ENCODE measurements around the gene LTF.
"Not testable (repeated sequence)": the region's sequence is repeated elsewhere in the genome, so short reads cannot be mapped to it uniquely, and the experiment has no call there.

LTF gene

DNA sequence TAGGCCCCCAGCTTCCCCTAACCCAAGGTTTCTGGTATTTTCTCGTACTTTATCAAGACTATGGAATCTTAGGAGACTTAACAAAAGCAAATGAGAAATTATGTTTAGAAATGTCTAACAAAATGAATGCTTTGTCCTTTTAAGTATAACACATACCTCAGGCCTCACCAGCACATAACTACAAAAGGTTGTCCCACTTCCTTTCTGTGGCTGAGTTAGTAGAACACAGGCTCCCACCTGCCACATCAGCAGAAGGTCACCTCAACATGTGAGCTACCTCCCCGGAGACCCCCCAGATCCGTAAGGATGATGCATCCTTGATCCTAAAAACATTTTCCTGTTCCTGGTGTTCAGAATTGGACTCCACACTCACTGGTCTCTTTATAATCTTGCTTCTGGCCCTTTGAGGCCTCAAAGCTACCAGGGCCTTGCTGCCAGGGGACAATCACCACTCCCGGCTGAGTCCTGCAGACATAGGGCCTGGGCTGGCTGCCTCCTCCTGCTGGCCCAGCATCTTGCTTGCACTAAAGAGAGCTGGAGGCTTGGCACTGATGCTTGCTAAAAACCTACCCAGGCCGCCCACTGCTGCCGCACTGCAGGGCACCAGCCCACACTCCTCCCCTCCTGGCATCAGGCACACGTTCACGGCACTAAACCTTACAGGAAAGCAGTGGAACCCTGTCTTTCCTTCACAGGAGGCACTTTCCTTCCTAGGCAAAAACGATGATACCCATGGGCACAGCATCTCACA is 54.8 kb downstream of the LTF start:
- no peak for DNase-seq

DNA sequence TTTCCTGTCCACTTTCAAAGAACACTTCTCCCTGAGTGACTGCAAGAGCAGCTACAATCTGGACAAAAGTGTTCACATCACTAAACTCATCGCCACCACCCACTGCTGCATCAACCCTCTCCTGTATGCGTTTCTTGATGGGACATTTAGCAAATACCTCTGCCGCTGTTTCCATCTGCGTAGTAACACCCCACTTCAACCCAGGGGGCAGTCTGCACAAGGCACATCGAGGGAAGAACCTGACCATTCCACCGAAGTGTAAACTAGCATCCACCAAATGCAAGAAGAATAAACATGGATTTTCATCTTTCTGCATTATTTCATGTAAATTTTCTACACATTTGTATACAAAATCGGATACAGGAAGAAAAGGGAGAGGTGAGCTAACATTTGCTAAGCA is 55.9 kb downstream of the LTF start:
- no peak for DNase-seq

DNA sequence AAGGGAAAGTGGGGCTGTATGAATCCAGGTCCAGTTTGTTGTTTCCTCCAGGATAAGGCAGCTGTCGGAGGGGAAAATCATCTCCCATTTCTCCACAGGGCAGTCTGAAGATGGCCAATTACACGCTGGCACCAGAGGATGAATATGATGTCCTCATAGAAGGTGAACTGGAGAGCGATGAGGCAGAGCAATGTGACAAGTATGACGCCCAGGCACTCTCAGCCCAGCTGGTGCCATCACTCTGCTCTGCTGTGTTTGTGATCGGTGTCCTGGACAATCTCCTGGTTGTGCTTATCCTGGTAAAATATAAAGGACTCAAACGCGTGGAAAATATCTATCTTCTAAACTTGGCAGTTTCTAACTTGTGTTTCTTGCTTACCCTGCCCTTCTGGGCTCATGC is 56.7 kb downstream of the LTF start:
- DNase-seq: no peak

DNA sequence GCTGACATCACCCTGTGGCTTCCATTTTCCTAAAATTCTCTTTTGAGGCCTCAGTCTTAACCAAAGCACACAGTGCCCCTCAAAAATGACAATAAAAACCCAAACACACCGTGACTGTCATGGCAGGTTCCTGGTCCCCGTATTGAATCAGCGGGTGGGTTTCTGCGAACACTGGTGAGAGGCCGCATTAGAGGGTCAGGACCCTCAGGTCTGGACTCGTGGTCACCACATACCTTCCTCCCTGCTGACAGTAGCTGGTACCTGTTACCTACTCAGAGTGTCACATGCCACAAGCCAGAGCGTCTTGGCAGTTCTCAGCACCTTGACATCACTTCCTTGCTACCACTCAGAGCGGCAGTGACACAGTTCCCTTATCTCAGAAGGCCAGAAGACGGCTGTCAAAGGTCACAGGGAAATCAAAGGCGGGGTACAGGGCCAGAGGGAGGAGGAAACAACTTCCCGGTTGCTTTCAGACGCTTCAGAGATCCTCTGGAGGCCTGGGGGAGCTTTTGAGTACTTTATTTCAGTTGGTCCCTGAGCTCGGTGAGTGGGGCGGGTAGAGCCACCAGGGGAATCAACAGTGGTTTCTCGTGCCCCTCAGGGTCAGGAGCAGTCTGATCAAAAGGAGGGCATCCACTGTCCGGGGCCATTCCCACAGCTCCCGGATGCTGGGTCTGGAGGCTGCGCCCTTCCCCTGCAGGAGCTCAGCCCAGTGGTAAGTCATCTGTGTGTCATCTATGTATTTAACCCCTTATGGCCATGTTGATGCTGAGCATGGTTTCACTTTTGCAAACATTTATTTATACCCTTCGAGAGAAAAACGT is 57.7 kb downstream of the LTF start, which contains the start of the genes CCR5AS and CCRL2:
CCR5AS (minus strand) TSS at position 279 of the 824 bp plus-strand sequence.
CCRL2 (plus strand) TSS at position 472 of the 824 bp plus-strand sequence. CDS start 821 bp downstream, outside the sequence.
- no peak for DNase-seq

- no peak for DNase-seq
These were observed 58.3 kb downstream of the LTF start for GRCh38 chr3:46406443-46406787.

DNA sequence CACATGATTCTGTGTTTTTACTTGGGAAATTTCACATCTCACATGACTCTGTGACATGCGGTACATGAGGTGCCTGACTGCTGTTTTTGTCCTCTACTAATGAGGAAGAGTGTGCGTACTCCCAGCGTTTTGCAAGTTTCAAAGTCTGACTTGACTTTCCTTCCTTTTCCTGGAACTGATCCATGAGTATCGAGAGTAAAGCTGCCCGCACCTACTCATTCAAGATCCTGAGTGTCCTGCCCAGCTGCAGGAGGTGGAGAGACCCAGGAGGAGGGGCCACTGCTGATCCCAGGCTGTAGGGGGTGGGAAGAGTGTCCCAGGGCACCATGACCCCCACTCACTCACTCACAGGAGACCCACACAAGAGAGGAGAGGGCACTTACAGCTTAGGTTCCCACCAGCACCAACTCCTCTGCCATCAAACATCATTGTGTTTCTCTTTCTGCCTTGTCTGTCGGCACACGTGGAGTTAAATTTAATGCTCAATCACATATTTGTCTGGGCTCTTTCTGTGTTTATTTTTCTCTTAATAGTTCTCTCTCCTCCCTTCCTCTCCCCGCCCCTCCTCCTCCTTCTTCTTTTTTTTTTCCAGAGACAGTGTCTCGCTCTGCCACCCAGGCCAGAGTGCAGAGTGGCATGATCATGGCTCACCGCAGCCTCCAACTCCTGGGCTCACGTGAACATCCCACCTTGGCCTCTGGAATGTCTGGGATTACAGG is 59.2 kb downstream of the LTF start:
- DNase-seq: peak; percentile 65

GRCh38 chr3:46402902-46403301 is 61.8 kb downstream of the LTF start:
- not testable (repeated sequence) for DNase-seq

DNA sequence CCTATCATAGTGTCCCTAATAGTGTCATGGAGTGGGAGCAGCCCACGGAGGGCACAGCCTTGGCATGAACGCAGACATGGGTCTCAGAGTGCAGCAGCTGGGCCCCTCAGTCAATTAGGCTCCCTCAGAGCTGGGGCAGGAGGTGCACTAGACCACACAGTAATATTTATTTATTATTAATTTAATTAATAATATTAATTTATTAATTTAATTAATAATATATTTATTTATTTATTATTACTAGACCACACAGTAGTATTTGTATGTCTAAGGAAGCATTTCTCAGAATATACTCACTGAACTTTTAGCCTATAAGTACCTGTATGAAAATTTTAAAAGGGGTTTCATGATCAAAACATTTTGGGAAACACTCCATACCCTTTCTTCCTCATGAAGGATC is 63.1 kb downstream of the LTF start:
- no peak for DNase-seq

DNA sequence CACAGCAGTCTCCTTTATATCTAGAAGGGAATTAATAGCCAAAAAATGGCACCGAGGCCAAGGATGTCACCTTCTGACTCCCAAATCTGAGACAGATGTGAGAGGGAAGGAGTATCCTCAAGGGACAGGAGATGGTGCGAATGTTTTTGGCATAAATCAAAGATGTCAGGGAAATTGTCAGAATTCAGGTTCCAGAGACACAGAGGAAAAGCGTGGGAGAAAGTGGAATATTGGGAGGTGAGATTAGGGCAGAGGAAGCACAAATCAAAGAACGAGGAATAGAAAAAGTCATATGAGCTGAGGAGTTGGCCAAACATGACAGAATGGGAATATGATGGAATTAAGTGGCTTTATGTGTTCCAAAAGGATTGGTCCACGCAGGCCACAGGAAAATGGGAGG is 63.9 kb downstream of the LTF start:
- DNase-seq: no peak

DNA sequence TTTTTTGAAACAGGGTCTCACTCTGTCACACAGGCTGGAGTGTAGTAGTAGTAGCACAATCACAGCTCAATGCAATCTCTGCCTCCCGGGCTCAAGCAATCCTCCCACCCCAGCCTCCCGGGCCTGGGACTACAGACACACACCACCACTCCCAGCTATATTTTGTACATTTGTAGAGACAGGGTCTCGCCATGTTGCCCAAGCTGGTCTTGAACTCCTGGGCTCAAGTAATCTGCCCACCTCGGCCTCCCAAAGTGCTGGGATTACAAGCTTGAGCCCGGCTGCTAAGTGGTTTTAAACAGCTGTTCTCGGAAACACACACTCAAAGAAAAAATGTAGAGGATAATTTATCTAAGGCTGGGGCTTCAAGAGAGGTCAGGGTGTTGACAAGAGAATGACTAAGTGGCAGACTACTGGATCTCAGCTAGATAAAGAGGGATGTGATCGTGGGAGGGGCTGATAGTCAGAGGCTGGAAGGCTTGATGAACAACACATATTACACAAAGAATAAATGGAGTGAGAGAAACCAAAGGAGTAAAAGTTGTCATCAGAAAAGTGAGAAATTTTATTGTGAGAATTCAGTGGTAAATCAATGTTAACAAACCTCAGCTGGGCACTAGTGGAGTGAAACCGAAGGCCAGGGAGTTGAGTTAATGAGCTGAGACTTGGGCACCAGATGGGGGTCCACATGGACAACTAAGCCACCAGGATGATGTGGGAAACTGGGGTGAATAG is 64.5 kb downstream of the LTF start:
- peak; percentile 63 for DNase-seq

GRCh38 chr3:46399557-46399956 is 65.1 kb downstream of the LTF start:
- no peak for DNase-seq

DNA sequence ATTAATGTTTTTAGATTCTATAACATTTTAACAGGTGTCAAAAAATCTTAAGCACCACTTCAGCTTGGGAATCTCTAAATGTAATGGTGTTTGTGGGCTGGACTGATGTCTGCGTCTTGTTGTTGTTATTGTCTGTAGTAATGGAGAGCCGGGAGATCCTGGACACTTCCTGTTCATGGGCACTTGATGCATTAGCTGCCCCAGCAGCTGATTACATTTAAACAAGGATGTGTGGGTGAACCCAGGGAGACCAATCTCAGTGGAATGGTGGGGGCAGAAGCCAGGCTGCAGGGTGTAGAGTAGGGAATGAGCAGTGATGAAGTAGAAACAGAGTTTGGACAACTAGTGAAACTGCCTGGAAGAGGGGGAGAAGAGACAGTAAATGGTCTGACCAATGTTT is 65.6 kb downstream of the LTF start:
- no peak for DNase-seq

GRCh38 chr3:46398186-46398955 is 66.3 kb downstream of the LTF start:
- DNase-seq: no peak

GRCh38 chr3:46397111-46397510 is 67.6 kb downstream of the LTF start:
- DNase-seq: no peak

DNA sequence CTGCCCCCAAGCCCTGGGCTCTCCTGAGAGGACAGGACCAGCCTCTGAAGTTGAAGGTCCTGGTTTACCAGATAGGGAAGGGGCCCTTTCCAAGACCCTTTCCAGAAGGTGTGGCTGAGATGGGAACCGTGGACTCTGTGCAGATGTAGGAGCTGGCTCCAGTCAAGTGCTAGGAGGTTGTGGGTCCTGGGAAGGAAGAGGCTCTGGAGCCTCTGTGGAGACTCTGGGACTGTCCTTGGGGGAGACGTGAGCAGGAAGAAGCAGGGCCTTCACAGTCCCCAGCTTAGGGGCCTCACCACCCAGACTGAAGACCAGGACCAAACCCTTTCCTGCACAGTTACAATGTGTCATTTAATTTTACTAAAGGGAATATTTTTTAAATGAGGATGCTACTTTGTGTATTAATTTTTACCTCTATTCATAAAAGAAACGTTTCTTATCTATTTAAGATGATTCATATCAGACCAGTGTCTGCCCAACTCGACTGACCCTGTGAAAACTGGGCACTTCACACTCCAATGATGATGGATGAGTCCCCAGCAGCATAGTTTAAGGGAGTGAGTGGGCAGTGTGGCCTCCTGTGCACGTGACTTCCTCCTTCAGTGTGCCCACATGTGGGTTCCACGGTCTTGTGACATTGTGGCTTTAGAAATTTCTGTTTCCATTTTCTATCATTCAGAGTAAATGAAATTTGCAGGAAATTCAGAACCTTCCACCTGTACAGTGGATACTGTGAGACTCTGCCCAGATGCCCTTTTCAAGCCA is 68.8 kb downstream of the LTF start:
- DNase-seq: no peak

DNA sequence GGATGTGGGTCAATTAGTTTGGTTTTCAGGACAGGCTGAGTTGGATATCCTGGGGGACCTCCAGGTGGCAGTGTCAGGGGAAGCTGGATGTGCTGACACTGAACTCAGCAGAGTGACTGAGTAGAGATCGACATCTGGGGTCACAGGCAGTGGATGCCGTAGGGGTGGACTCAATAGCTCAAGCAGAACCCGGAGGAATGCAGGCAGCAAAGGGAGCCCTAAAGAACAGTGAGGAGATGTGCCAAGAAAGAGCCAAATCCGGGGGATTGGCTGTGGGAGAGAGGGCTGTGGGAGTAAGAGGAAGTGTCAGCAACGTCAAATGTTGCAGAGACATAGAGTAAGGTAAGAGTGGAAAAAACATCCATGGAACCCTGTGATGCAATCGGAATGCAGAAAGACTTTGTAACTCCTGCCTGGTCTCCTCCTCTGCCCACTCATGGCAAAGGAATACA is 69.5 kb downstream of the LTF start:
- DNase-seq: no peak

DNA sequence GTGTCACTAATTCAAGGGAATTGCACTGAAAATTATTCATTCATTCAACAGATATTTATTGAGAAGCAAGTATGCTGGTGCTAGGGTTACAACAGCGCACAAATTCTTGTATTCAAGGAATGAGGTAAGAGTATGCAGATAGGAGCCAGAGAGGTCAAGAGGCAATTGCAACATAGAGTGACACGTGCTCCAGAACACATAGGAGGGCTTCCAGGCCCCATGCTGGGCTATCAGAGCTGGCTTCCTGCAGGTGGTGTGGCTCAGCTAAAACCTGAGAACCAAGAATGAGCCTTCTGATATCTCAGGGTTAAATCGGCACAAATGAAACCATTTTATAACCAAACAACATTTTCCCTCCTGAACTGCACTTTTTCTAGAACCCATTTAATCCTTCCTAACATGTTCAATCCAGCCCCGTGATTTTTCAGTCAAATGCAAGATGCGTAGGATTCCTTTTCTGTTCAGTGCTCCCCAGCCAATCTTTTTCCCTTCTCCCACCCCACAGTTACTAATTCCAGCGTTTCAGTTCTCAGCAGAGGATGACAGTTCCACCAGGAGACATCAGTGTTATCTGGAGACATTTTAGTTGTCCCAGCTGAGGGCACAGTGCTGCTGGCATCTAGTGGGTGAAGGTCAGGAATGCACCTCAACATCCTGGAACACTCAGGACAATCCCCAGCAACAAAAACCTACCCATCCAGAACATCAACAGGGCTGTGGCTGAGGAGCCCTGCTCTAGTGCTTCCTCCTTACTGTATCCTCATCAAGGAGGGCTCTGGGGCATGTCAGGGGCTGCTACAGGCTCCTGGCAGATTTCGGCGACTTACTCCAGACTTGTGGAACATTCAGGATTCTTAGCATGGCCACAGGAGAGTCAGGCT is 70.9 kb downstream of the LTF start:
- peak; percentile 44 for DNase-seq

GRCh38 chr3:46393011-46393410 is 71.7 kb downstream of the LTF start:
- no peak for DNase-seq

GRCh38 chr3:46391526-46391925 is 73.2 kb downstream of the LTF start:
- not testable (repeated sequence) for DNase-seq

GRCh38 chr3:46389306-46389705 is 75.4 kb downstream of the LTF start:
- no peak for DNase-seq

Measured in NCI-H510A treated with DMSO at 0.1 percent for 48 hours (cell line).